Epithelial cell of prostate (primary cell): ENCODE measurements around the gene TRIM42.

ENCODE experiments used
- DNase-seq: peaks from one replicate; pipeline ENCODE4 v3.0.0-alpha.2; 2011; ENCODE audit warnings: low read depth, low spot score
- H3K27ac ChIP-seq: fragments of 450-650 bp; 2 replicates; pipeline ENCODE4 v1.5.1; 2017; ENCODE audit warnings: mild to moderate bottlenecking

The TRIM42 gene

GRCh38 chr3:140677764-140678163 is at the start of gene TRIM42:
Gene TRIM42 (plus strand): TSS chr3:140678064. CDS start chr3:140678230, 166 bp downstream.
- H3K27ac ChIP-seq: no peak within 1 kb of the TSS
- DNase-seq: no peak

GRCh38 chr3:140628606-140629005 is 49.3 kb upstream of the TRIM42 start:
- no peak for DNase-seq
- H3K27ac ChIP-seq: no peak overlapping the region

- H3K27ac ChIP-seq: peak overlapping the region; percentile 65
- DNase-seq: peak; percentile 29
Observed at GRCh38 chr3:140629357-140630137, 48.3 kb upstream of the TRIM42 start.

DNA sequence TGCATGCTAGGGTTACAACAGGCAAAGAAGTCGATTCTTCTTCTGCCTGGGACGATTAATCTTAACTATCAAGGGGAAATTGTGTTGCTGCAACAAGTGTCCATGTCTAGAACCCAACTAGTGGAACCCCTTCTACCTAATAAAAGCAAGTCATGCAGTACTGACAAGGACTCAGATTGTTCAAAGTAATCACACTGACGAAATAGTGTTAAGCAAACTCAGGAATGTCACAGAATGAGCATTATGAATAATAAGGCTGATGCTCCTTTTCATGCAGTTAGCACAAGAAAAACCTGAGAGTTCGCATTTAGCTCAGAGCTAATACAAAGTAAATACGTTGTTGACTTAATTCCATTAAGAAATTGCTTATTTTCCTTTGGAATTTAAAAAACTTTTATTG is 47.5 kb upstream of the TRIM42 start:
- H3K27ac ChIP-seq: peak overlapping the region; percentile 65
- no peak for DNase-seq

DNA sequence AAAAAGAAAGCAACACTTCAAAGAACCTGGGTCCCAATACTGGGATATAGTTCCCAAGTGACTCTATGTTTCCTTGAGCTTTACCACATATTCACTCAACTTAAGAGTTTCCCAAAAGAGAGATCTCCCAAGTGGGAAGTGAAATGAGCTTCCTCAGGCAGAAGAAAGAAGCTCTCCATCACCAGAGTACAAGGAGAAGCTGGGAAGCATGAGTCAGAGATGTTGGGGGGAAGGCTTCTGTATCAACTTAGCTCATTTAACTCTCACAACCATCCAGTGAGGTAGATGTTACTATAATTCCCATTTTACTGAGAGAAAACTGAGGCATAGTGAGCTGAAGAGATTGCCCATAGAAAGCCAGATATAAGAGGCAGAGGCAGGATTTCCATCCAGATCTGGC is 47.0 kb upstream of the TRIM42 start:
- no peak for DNase-seq
- H3K27ac ChIP-seq: no peak overlapping the region

GRCh38 chr3:140635276-140635675 is 42.6 kb upstream of the TRIM42 start:
- H3K27ac ChIP-seq: no peak overlapping the region
- no peak for DNase-seq

GRCh38 chr3:140636406-140637138 is 41.3 kb upstream of the TRIM42 start:
- DNase-seq: peak; percentile 43
- H3K27ac ChIP-seq: peak overlapping the region; percentile 17

DNA sequence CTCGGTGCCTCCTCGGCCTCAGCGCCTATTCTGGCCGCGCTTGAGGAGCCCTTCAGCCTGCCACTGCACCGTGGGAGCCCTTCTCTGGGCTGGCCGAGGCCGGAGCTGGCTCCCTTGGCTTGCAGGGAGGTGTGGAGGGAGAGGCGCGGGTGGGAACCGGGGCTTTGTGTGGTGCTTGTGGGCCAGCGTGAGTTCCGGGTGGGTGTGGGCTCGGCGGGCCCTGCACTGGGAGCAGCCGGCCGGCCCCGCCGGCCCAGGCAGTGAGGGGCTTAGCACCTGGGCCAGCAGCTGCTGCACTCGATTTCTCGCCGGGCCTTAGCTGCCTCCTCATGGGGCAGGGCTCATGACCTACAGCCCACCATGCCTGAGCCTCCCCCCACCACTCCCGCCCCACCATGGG is 26.6 kb upstream of the TRIM42 start:
- no peak for DNase-seq
- H3K27ac ChIP-seq: no peak overlapping the region

- H3K27ac ChIP-seq: no peak overlapping the region
- no peak for DNase-seq
Observed at GRCh38 chr3:140655678-140656077, 22.2 kb upstream of the TRIM42 start.

DNA sequence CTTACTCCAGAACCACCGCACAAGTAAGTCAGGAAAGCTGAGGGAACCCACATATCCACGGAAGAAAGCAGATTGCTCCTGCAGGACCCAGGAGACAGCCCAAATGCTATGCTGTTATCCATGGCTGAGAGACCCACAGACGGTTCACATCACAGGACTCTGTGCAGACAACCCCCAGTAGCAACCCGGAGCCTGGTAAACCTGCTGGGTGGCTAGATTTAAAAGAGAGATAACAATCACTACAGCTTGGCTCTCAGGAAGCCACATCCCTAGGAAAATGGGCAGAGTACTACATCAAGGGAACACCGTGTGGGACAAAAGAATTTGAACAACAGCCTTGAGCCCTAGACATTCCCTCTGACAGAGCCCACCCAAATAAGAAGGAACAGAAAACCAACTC is 13.8 kb upstream of the TRIM42 start:
- no peak overlapping the region for H3K27ac ChIP-seq
- DNase-seq: no peak

DNA sequence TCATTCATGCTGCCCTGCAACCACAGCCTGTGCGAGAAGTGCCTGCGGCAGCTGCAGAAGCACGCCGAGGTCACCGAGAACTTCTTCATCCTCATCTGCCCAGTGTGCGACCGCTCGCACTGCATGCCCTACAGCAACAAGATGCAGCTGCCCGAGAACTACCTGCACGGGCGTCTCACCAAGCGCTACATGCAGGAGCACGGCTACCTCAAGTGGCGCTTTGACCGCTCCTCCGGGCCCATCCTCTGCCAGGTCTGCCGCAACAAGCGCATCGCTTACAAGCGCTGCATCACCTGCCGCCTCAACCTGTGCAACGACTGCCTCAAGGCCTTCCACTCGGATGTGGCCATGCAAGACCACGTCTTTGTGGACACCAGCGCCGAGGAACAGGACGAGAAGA is 4.7 kb downstream of the TRIM42 start:
- no peak for DNase-seq
- no peak overlapping the region for H3K27ac ChIP-seq

DNA sequence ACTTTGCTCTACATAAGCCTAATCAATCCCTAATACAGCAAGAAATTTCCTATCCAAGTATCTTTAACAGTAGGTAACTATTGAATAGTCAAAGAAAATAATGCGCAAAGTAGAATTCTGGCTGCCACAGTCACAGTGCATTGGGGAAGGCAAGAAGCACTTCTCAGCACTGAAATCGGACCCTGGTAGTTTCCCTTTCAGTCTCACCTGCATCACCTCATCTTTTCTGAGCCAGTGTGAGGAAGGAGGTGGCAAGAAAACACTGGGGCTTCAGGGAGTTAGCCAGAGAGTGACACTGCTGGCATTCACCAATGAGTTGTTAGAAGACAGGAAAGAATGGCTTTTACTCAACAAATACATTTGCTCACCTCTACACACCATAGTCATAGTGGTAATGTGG is 8.3 kb downstream of the TRIM42 start:
- no peak overlapping the region for H3K27ac ChIP-seq
- no peak for DNase-seq

DNA sequence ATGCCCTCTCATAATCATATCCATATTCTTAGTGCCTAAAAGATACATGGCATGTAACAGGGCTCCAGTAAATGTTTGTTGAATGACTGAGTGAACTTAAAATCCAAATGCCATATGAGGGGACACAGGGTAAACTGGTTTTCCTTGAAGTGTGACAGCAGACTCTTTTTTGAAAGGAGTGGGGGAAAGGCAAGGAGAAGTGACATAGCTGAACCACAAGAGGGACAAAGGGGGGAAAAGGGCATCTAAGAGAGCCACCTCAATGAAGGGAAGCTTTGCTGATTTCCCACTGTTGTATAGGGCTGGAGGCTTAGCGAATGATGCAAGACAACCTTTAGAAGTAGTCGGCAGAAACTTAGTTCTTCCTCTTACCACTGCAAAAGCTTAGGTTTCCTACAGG is 9.1 kb downstream of the TRIM42 start:
- no peak overlapping the region for H3K27ac ChIP-seq
- DNase-seq: no peak

- H3K27ac ChIP-seq: no peak overlapping the region
- DNase-seq: no peak
Observed at GRCh38 chr3:140695361-140696061, 17.6 kb downstream of the TRIM42 start.

DNA sequence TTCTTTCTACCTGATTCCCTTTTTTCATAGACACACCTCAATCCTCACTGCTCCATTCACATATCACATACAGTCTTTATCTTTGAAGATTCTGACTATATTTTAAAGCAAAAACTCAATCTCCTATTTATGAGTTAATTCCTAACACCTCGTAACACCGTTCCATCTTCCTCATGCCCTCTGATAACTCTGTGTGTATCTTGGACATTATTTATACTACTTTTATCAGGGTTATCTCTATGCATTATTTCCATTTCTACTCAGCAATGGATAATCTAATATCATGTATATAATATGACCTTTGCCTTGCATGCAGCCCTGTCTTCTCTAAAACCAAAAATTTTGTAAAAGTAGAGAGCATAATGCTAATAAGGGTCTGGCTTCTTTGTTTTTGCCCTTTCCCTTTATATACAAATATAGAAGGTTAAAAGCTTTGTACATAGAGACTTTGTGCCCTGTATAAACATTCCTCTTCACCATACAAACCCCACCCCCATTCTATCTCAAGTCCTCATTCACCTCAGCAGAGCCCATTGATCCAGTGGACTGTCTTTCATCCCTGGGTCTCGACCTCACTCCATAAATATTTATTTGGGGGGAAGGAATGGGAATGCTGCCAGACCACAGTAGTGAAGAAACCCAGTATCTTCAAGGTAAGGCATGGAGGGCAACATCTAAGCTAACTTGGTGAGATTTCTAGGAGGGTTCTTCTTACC is 21.8 kb downstream of the TRIM42 start:
- no peak for DNase-seq
- H3K27ac ChIP-seq: no peak overlapping the region

DNA sequence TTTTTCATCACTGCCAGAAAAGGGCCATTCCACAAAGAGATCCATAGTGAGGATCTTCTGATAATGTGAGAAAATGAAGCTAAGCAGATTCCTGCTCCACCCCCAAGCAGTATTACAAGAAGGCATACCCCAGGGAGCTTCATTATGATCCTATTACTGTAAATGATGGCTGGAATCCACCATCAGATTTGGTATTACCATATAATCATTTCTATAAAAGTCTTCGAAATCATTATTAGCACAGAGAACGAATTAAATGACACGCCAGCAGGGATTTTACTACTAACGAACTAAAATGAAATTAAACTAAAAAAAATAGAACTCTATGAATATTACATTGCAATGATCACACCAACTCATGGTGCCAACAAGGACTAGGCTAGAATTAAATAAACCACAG is 24.4 kb downstream of the TRIM42 start:
- DNase-seq: no peak

GRCh38 chr3:140703496-140703895 is 25.6 kb downstream of the TRIM42 start:
- H3K27ac ChIP-seq: no peak overlapping the region
- no peak for DNase-seq

More for the DNA sequence above, 24.4 kb downstream of the TRIM42 start:
- H3K27ac ChIP-seq: no peak overlapping the region

- no peak for DNase-seq
Observed at GRCh38 chr3:140704733-140705132, 26.9 kb downstream of the TRIM42 start.

DNA sequence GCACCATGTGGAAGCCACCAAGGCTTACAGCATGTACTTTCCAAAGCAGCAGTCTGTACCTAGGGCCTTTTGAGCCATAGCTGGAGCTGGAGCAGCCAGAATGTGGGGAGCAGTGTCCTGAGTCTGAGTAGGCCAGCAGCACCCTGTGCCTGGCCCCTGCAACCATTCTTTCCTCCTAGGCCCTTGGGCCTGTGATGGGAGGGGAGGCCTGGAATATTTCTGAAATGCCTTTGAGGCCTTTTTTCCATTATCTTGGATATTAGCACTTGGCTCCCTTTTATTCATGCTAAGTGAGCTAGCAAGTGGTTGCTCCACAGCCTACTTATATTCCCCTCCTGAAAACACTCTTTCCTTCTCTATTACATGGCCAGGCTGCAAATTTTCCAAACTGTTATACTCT is 28.1 kb downstream of the TRIM42 start:
- no peak overlapping the region for H3K27ac ChIP-seq
- DNase-seq: no peak

More at GRCh38 chr3:140704733-140705132, 26.9 kb downstream of the TRIM42 start:
- H3K27ac ChIP-seq: no peak overlapping the region

GRCh38 chr3:140706360-140706759 is 28.5 kb downstream of the TRIM42 start:
- DNase-seq: no peak
- H3K27ac ChIP-seq: no peak overlapping the region
